ENCODE measurements around the gene HSPA1L. TPM values are rescaled to one million over a fixed set of nuclear protein-coding genes. Genes with fewer than 3 reads are reported as not detected.

Gene HSPA1L
- total and polyA plus RNA-seq, 2 donors (not counting 3 experiments of a cell fraction or from before 2014, with no cell fraction given) = 0.32 to 0.77 TPM

- no peaks in the 10 kb centered on the region for H3K27me3 ChIP-seq (ENCODE audit: control insufficient read depth in 2 of 2, insufficient read depth in 2 of 2, low read length in 2 of 2)
- BruUV-seq (replicated peaks) = no TSS peak
- ChIA-PET CTCF (interaction anchor here (0.6 to 3.0 kb wide), 19 partner anchors 11 to 250 kb away, joined by 3 to 28 read pairs (median 4); partner anchors contain the start of genes ATP6V1G2, C6orf47, CLIC1 and HSPA1A), POLR2A (interaction anchor here (1.0 to 1.1 kb wide), 3 partner anchors 11 to 32 kb away, joined by 6 to 13 read pairs (median 11); partner anchors contain the start of genes HSPA1A, HSPA1B, HSPA1L and LSM2)
- H3K27ac ChIP-seq (ENCODE audit: insufficient read depth, low read depth, low read length) = peak within 1 kb of the TSS; percentile 89
- TF ChIP-seq MAX (IDR thresholded peaks at IDR 0.05; ENCODE audit: insufficient read depth, insufficient read length) (peak; percentile 83), GATA2 (IDR thresholded peaks at IDR 0.05; ENCODE audit: insufficient read depth, insufficient read length, low read depth, low read length) (no peak), MYC (IDR thresholded peaks at IDR 0.05; ENCODE audit: low read depth, low read length) (peak; percentile 34), FOS (IDR thresholded peaks at IDR 0.05; ENCODE audit: borderline replicate concordance, insufficient read depth, low read length) (no peak), EZH2 (IDR thresholded peaks at IDR 0.05; ENCODE audit: borderline replicate concordance, low read depth, low read length, severe bottlenecking) (no peak), POLR2AphosphoS5 (IDR thresholded peaks at IDR 0.05; ENCODE audit: insufficient read depth, low read depth, low read length) (peak; percentile 88), JUN (IDR thresholded peaks at IDR 0.05; ENCODE audit: borderline replicate concordance, insufficient read depth, insufficient read length, low read depth) (no peak), POLR2A (IDR thresholded peaks at IDR 0.05; ENCODE audit: low read depth, low read length) (no peak), CTCF (IDR thresholded peaks at IDR 0.05; ENCODE audit: extremely low read depth in 1 of 2, insufficient read depth in 1 of 2, low read depth in 1 of 2, low read length in 2 of 2) (peak; percentile 78 to 88)
- intact Hi-C loops (cut with micrococcal nuclease) (loop anchor here (1.0 to 2.0 kb wide), 6 partner anchors 11 to 92 kb away; partner anchors contain the start of genes ABHD16A, HSPA1A, HSPA1B and HSPA1L), dilution Hi-C loops (cut with MboI; ENCODE audit: extremely low pct_ligation_motif_present, low sequenced_read_pairs) (no loop called here)
- peak within 1 kb of the TSS; percentile 95 for H3K9ac ChIP-seq (replicated peaks; ENCODE audit: extremely low read depth, insufficient read depth, low read length)
- FAIRE-seq (peak; percentile 95), DNase-seq (ENCODE audit: low read depth, low spot score) (peak; percentile 87)
- peaks cover 18% of the 10 kb centered on the region for H3K79me2 ChIP-seq (ENCODE audit: control insufficient read depth, insufficient read depth, low read length)
- peaks cover 0 to 4% of the 10 kb centered on the region in 2 experiments for H3K36me3 ChIP-seq (ENCODE audit: control insufficient read depth in 2 of 2, extremely low read depth in 1 of 2, insufficient read depth in 2 of 2, low read length in 2 of 2)
- no peaks in the 10 kb centered on the region for H4K20me1 ChIP-seq (replicated peaks; ENCODE audit: control insufficient read depth, extremely low read depth, insufficient read depth, low read length)
- H3K9me1 ChIP-seq (replicated peaks; ENCODE audit: control insufficient read depth, extremely low read depth, insufficient read depth, low read length) = no peaks in the 10 kb centered on the region
- H2AFZ ChIP-seq (ENCODE audit: low read depth, low read length) = peak within 1 kb of the TSS; percentile 78
- no peaks in the 10 kb centered on the region for H3K9me3 ChIP-seq (replicated peaks; ENCODE audit: control insufficient read depth, insufficient read depth, low read length)
- peaks cover 15% of the 10 kb centered on the region for H3K4me1 ChIP-seq (ENCODE audit: control insufficient read depth, extremely low read depth, insufficient read depth, low read length)
- H3K4me2 ChIP-seq (ENCODE audit: insufficient read depth, low read length) = peak within 1 kb of the TSS; percentile 82
- peak within 1 kb of the TSS; percentile 49 to 71 (median 67) for H3K4me3 ChIP-seq (replicated peaks in 1 of 3; ENCODE audit: insufficient read depth in 1 of 3, low read depth in 1 of 3, low read length in 3 of 3)
Observed at GRCh38 chr6:31795616-31796298, 19.3 kb downstream of the HSPA1L start, which contains the start of gene VARS1. VARS1 (minus strand) TSS chr6:31795752; CDS start chr6:31795217, 535 bp downstream.
